Activated CD4-positive, alpha-beta T cell treated with anti-CD3 and anti-CD28 coated beads, Interleukin-2, amount 50 U/mL, for 4 hours (primary cell): Measurements from ENCODE around the gene LGALS9C.
"Not testable (repeated sequence)": the region's sequence is repeated elsewhere in the genome, so short reads cannot be mapped to it uniquely, and the experiment has no call there.

Source experiments
- DNase-seq, 2 experiments: peaks; one replicate each; pipeline ENCODE4 v3.0.0-alpha.2; 2020

Gene LGALS9C

GRCh38 chr17:18478977-18479595, 2.5 kb downstream of the LGALS9C start:
- DNase-seq, result not testable (repeated sequence)

- not testable (repeated sequence) for DNase-seq
Observed at GRCh38 chr17:18481775-18482174, 5.2 kb downstream of the LGALS9C start.

GRCh38 chr17:18485936-18486464, 9.4 kb downstream of the LGALS9C start:
- not testable (repeated sequence) for DNase-seq

GRCh38 chr17:18487633-18488032, 11.0 kb downstream of the LGALS9C start:
- DNase-seq, result not testable (repeated sequence)

GRCh38 chr17:18488622-18489021, 12.0 kb downstream of the LGALS9C start:
- DNase-seq, result not testable (repeated sequence)

GRCh38 chr17:18490016-18490415, 13.4 kb downstream of the LGALS9C start:
- DNase-seq, result not testable (repeated sequence)

- DNase-seq, result not testable (repeated sequence)
Observed at GRCh38 chr17:18492712-18493480, 16.3 kb downstream of the LGALS9C start.

- not testable (repeated sequence) for DNase-seq
Observed at GRCh38 chr17:18494250-18494768, 17.7 kb downstream of the LGALS9C start.

GRCh38 chr17:18497044-18497443, 20.5 kb downstream of the LGALS9C start:
- DNase-seq, result not testable (repeated sequence)

GRCh38 chr17:18499100-18499499, 22.5 kb downstream of the LGALS9C start:
- DNase-seq, result not testable (repeated sequence)

- not testable (repeated sequence) for DNase-seq
Observed at GRCh38 chr17:18499756-18500155, 23.2 kb downstream of the LGALS9C start.

- DNase-seq, result not testable (repeated sequence)
Observed at GRCh38 chr17:18500281-18500680, 23.7 kb downstream of the LGALS9C start.

GRCh38 chr17:18500816-18501215, 24.2 kb downstream of the LGALS9C start:
- not testable (repeated sequence) for DNase-seq

GRCh38 chr17:18503221-18503620, 26.6 kb downstream of the LGALS9C start:
- not testable (repeated sequence) for DNase-seq

GRCh38 chr17:18507729-18508128, 31.1 kb downstream of the LGALS9C start:
- DNase-seq, result not testable (repeated sequence)

GRCh38 chr17:18508667-18509066, 32.1 kb downstream of the LGALS9C start:
- not testable (repeated sequence) for DNase-seq

- not testable (repeated sequence) for DNase-seq
Observed at GRCh38 chr17:18521100-18521499, 44.5 kb downstream of the LGALS9C start.

- not testable (repeated sequence) for DNase-seq
Observed at GRCh38 chr17:18525015-18525414, 48.4 kb downstream of the LGALS9C start.

- DNase-seq, result not testable (repeated sequence)
Observed at GRCh38 chr17:18526168-18526800, 49.7 kb downstream of the LGALS9C start.

GRCh38 chr17:18527354-18527753, 50.8 kb downstream of the LGALS9C start:
- not testable (repeated sequence) for DNase-seq

- not testable (repeated sequence) for DNase-seq
Observed at GRCh38 chr17:18528435-18528834, 51.8 kb downstream of the LGALS9C start.

GRCh38 chr17:18528899-18529500, 52.4 kb downstream of the LGALS9C start:
- DNase-seq, result not testable (repeated sequence)

- not testable (repeated sequence) for DNase-seq
Observed at GRCh38 chr17:18530405-18530804, 53.8 kb downstream of the LGALS9C start.
